ENCODE data around the gene SEPTIN6. TPM values are rescaled to one million over a fixed set of nuclear protein-coding genes. Genes with fewer than 3 reads are reported as not detected.

The SEPTIN6 gene
- total and polyA plus RNA-seq, 2 donors (not counting 3 experiments of a cell fraction or from before 2014, with no cell fraction given): 23.1 to 31.8 TPM

DNA sequence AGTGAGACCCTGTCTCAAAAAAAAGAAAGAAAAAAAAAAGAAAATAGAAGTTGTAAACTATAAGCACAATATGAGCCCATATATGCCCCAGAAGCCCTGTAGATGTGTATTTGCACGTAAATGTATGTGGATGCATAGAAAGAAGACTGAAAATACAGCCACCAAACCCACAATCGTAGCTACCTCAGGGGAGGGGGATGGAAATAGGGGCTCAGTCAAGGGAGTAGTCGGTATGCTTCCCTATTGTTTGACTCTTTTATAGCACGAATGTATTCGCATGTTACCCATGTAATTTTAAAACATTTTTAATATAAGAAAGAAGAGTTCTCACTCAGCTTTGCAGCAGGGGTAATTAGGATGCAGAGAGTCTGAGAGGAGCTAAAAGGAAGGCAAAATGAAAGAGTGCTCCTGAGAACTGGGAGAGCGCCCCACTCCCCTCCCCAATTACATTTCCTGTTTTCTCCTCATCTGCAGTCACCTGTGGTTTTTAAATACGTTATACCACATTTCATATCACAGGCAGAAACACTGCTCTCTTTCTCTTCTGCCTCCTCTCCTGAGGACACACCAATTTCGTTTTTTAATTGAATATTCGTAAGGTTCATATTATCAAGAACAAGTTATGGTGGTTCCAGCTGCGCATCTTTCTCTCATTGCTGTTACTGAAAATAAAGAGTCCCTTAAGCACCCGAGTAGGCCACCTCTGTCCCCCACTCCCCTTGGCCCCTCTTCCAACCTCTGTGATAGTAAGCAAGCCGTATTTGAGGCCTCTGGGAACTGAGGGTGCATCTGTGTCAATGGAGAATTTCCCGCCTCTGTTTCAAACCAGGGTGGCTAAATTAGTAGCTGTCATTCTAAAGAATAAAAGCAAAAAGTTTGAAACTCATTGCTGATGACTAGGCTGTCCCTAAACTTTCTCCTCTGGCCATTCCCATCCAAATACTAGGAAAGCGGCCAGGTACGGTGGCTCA is 10.7 kb downstream of the SEPTIN6 start:
- CTCF ChIA-PET: no interaction called here
- intact Hi-C loops (cut with micrococcal nuclease): no loop called here

More for the DNA sequence above, 10.7 kb downstream of the SEPTIN6 start:
- Histone ChIP-seq H2AFZ (ENCODE audit: low read depth, low read length) (no peak overlapping the region), H3K9me3 (replicated peaks; ENCODE audit: control insufficient read depth, insufficient read depth, low read length) (no peaks in the 10 kb centered on the region), H3K4me1 (ENCODE audit: control insufficient read depth, extremely low read depth, insufficient read depth, low read length) (peaks cover 23% of the 10 kb centered on the region), H3K79me2 (ENCODE audit: control insufficient read depth, insufficient read depth, low read length) (peaks cover 9% of the 10 kb centered on the region), H3K4me2 (ENCODE audit: insufficient read depth, low read length) (no peak overlapping the region), H3K9ac (replicated peaks; ENCODE audit: extremely low read depth, insufficient read depth, low read length) (no peak overlapping the region), H3K27me3 (ENCODE audit: control insufficient read depth in 2 of 2, insufficient read depth in 2 of 2, low read length in 2 of 2) (no peaks in the 10 kb centered on the region), H3K36me3 (ENCODE audit: control insufficient read depth in 2 of 2, extremely low read depth in 1 of 2, insufficient read depth in 2 of 2, low read length in 2 of 2) (no peaks in the 10 kb centered on the region), H4K20me1 (replicated peaks; ENCODE audit: control insufficient read depth, extremely low read depth, insufficient read depth, low read length) (no peaks in the 10 kb centered on the region), H3K9me1 (replicated peaks; ENCODE audit: control insufficient read depth, extremely low read depth, insufficient read depth, low read length) (no peaks in the 10 kb centered on the region), H3K4me3 (replicated peaks in 1 of 3; ENCODE audit: insufficient read depth in 1 of 3, low read depth in 1 of 3, low read length in 3 of 3) (no peak overlapping the region), H3K27ac (ENCODE audit: insufficient read depth, low read depth, low read length) (no peak overlapping the region)
- dilution Hi-C loops (cut with MboI; ENCODE audit: extremely low pct_ligation_motif_present, low sequenced_read_pairs): no loop called here
- no peak for DNase-seq (ENCODE audit: low read depth, low spot score)
- POLR2A ChIA-PET: interaction anchor here (0.7 kb wide), 1 partner anchor 105 kb away, joined by 5 read pairs; no protein-coding TSS in a partner anchor
- no peak for TF ChIP-seq GATA2 (IDR thresholded peaks at IDR 0.05; ENCODE audit: insufficient read depth, insufficient read length, low read depth, low read length)
- TF ChIP-seq, protein P1, sequence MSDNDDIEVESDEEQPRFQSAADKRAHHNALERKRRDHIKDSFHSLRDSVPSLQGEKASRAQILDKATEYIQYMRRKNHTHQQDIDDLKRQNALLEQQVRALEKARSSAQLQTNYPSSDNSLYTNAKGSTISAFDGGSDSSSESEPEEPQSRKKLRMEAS (IDR thresholded peaks at IDR 0.05; ENCODE audit: insufficient read depth, insufficient read length): no peak
- TF ChIP-seq POLR2AphosphoS5 (IDR thresholded peaks at IDR 0.05; ENCODE audit: insufficient read depth, low read depth, low read length): no peak
- no peak for TF ChIP-seq FOS (IDR thresholded peaks at IDR 0.05; ENCODE audit: borderline replicate concordance, insufficient read depth, low read length)
- no peak for TF ChIP-seq POLR2A (IDR thresholded peaks at IDR 0.05; ENCODE audit: low read depth, low read length)
- TF ChIP-seq JUN (IDR thresholded peaks at IDR 0.05; ENCODE audit: borderline replicate concordance, insufficient read depth, insufficient read length, low read depth): no peak
- TF ChIP-seq CTCF (IDR thresholded peaks at IDR 0.05; ENCODE audit: extremely low read depth in 1 of 2, insufficient read depth in 1 of 2, low read depth in 1 of 2, low read length in 2 of 2): no peak
- no peak for TF ChIP-seq MYC (IDR thresholded peaks at IDR 0.05; ENCODE audit: low read depth, low read length)
- no peak for FAIRE-seq
- no TSS peak for BruUV-seq (replicated peaks)

All from endothelial cell of umbilical vein (primary cell).